ENCODE measurements around the gene MT1B. TPM values are rescaled to one million over a fixed set of nuclear protein-coding genes. Genes with fewer than 3 reads are reported as not detected.

Gene MT1B
- polyA plus RNA-seq, 1 donor from 2014 or later, result not detected

- Histone ChIP-seq H2AFZ (ENCODE audit: low read depth, low read length) (no peak overlapping the region), H3K36me3 (ENCODE audit: insufficient read depth, low read length) (no peaks in the 10 kb centered on the region), H3F3A (ENCODE audit: insufficient read depth, low read length, poor library complexity, severe bottlenecking) (no peaks in the 10 kb centered on the region), H3K79me2 (replicated peaks; ENCODE audit: insufficient read depth, low read length) (no peaks in the 10 kb centered on the region), H3K4me3 (ENCODE audit: low read length) (no peak overlapping the region), H3K4me2 (ENCODE audit: low read length) (no peak overlapping the region), H4K20me1 (ENCODE audit: insufficient read depth) (no peaks in the 10 kb centered on the region), H3K9me2 (ENCODE audit: insufficient read depth, low read length) (no peaks in the 10 kb centered on the region), H3K27ac (ENCODE audit: low read length) (no peak overlapping the region), H3K9me3 (ENCODE audit: low read length) (no peaks in the 10 kb centered on the region), H3K9ac (ENCODE audit: low read length) (no peak overlapping the region), H3K27me3 (ENCODE audit: insufficient read depth, low read depth, low read length) (no peaks in the 10 kb centered on the region)
- TF ChIP-seq TAF1 (IDR thresholded peaks at IDR 0.05; ENCODE audit: low read depth), result no peak
- TF ChIP-seq CTCF (IDR thresholded peaks at IDR 0.05; ENCODE audit: poor library complexity, severe bottlenecking), result no peak
- no peak for TF ChIP-seq EP300 (conservative IDR thresholded peaks at IDR 0.05; ENCODE audit: poor library complexity, severe bottlenecking)
- TF ChIP-seq, protein P1, sequence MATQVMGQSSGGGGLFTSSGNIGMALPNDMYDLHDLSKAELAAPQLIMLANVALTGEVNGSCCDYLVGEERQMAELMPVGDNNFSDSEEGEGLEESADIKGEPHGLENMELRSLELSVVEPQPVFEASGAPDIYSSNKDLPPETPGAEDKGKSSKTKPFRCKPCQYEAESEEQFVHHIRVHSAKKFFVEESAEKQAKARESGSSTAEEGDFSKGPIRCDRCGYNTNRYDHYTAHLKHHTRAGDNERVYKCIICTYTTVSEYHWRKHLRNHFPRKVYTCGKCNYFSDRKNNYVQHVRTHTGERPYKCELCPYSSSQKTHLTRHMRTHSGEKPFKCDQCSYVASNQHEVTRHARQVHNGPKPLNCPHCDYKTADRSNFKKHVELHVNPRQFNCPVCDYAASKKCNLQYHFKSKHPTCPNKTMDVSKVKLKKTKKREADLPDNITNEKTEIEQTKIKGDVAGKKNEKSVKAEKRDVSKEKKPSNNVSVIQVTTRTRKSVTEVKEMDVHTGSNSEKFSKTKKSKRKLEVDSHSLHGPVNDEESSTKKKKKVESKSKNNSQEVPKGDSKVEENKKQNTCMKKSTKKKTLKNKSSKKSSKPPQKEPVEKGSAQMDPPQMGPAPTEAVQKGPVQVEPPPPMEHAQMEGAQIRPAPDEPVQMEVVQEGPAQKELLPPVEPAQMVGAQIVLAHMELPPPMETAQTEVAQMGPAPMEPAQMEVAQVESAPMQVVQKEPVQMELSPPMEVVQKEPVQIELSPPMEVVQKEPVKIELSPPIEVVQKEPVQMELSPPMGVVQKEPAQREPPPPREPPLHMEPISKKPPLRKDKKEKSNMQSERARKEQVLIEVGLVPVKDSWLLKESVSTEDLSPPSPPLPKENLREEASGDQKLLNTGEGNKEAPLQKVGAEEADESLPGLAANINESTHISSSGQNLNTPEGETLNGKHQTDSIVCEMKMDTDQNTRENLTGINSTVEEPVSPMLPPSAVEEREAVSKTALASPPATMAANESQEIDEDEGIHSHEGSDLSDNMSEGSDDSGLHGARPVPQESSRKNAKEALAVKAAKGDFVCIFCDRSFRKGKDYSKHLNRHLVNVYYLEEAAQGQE (IDR thresholded peaks at IDR 0.05; ENCODE audit: borderline replicate concordance), result no peak
- TF ChIP-seq SMC3 (conservative IDR thresholded peaks at IDR 0.05; ENCODE audit: poor library complexity), result no peak
- no peak for TF ChIP-seq EZH2 (IDR thresholded peaks at IDR 0.05; ENCODE audit: borderline replicate concordance, insufficient read depth, low read length, poor library complexity, severe bottlenecking)
Measured at GRCh38 chr16:56695246-56695645, 43.6 kb downstream of the MT1B start.

DNA sequence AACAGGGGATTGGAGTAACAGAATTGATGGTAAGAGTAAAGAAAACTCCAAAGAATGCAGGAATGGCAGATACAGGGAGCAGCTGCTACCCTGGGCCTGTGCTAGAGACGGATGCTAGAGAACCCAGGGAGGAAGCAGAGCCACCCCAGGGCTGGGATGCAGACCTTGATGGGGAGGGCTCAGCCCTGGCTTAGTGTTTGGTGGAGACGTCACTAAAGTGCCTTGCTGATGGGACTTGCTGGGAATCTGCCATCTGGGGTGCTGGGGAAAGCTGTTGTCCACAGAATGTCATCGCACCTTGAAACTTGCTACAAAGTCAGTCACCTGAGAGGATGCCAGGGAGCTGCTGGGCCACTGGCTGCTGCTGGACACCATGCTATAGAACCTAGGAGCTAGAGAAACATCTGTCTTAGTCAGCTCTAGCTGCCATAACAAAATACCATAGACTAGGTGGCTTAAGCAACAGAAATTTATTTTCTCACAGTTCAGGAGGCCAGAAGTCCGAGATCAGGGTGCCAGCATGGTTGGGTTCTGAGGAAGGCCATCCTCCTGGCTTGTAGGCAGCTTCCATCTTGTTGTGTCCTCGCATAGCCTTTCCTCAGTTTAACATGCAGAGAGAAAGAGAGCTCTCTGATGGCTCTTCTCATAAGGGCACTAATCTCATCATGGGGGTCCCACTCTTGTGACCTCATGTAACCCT lies 45.9 kb downstream of the MT1B start:
- Histone ChIP-seq H3K4me2 (ENCODE audit: low read length) (no peak overlapping the region), H3K27me3 (ENCODE audit: insufficient read depth, low read depth, low read length) (no peaks in the 10 kb centered on the region), H3K9ac (ENCODE audit: low read length) (no peak overlapping the region), H3K4me3 (ENCODE audit: low read length) (no peak overlapping the region), H3K9me3 (ENCODE audit: low read length) (no peaks in the 10 kb centered on the region), H3K79me2 (replicated peaks; ENCODE audit: insufficient read depth, low read length) (no peaks in the 10 kb centered on the region), H3F3A (ENCODE audit: insufficient read depth, low read length, poor library complexity, severe bottlenecking) (no peaks in the 10 kb centered on the region), H3K9me2 (ENCODE audit: insufficient read depth, low read length) (no peaks in the 10 kb centered on the region), H4K20me1 (ENCODE audit: insufficient read depth) (no peaks in the 10 kb centered on the region), H3K36me3 (ENCODE audit: insufficient read depth, low read length) (no peaks in the 10 kb centered on the region), H2AFZ (ENCODE audit: low read depth, low read length) (no peak overlapping the region), H3K27ac (ENCODE audit: low read length) (no peak overlapping the region)
- TF ChIP-seq SMC3 (conservative IDR thresholded peaks at IDR 0.05; ENCODE audit: poor library complexity) (no peak), CTCF (IDR thresholded peaks at IDR 0.05; ENCODE audit: poor library complexity, severe bottlenecking) (no peak), EZH2 (IDR thresholded peaks at IDR 0.05; ENCODE audit: borderline replicate concordance, insufficient read depth, low read length, poor library complexity, severe bottlenecking) (no peak), MXI1 (conservative IDR thresholded peaks at IDR 0.05; ENCODE audit: poor library complexity, severe bottlenecking) (no peak), RAD21 (conservative IDR thresholded peaks at IDR 0.05) (no peak), EP300 (conservative IDR thresholded peaks at IDR 0.05; ENCODE audit: poor library complexity, severe bottlenecking) (no peak), TAF1 (IDR thresholded peaks at IDR 0.05; ENCODE audit: low read depth) (no peak), POLR2AphosphoS5 (IDR thresholded peaks at IDR 0.05) (no peak)
- TF ChIP-seq, protein P1 (IDR thresholded peaks at IDR 0.05; ENCODE audit: borderline replicate concordance), result no peak
